SIG-M5 (cell line): ENCODE data around the gene NEMF.
A peak's percentile ranks its signal among the peaks of the same experiment; 100 is the strongest.
"Not testable (repeated sequence)": the region's sequence is repeated elsewhere in the genome, so short reads cannot be mapped to it uniquely, and the experiment has no call there.

ENCODE experiments used
- DNase-seq: peaks from one replicate; lab custom pipeline; 2025; lab: John Stamatoyannopoulos, UW

NEMF gene, protein sequence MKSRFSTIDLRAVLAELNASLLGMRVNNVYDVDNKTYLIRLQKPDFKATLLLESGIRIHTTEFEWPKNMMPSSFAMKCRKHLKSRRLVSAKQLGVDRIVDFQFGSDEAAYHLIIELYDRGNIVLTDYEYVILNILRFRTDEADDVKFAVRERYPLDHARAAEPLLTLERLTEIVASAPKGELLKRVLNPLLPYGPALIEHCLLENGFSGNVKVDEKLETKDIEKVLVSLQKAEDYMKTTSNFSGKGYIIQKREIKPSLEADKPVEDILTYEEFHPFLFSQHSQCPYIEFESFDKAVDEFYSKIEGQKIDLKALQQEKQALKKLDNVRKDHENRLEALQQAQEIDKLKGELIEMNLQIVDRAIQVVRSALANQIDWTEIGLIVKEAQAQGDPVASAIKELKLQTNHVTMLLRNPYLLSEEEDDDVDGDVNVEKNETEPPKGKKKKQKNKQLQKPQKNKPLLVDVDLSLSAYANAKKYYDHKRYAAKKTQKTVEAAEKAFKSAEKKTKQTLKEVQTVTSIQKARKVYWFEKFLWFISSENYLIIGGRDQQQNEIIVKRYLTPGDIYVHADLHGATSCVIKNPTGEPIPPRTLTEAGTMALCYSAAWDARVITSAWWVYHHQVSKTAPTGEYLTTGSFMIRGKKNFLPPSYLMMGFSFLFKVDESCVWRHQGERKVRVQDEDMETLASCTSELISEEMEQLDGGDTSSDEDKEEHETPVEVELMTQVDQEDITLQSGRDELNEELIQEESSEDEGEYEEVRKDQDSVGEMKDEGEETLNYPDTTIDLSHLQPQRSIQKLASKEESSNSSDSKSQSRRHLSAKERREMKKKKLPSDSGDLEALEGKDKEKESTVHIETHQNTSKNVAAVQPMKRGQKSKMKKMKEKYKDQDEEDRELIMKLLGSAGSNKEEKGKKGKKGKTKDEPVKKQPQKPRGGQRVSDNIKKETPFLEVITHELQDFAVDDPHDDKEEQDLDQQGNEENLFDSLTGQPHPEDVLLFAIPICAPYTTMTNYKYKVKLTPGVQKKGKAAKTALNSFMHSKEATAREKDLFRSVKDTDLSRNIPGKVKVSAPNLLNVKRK

DNA sequence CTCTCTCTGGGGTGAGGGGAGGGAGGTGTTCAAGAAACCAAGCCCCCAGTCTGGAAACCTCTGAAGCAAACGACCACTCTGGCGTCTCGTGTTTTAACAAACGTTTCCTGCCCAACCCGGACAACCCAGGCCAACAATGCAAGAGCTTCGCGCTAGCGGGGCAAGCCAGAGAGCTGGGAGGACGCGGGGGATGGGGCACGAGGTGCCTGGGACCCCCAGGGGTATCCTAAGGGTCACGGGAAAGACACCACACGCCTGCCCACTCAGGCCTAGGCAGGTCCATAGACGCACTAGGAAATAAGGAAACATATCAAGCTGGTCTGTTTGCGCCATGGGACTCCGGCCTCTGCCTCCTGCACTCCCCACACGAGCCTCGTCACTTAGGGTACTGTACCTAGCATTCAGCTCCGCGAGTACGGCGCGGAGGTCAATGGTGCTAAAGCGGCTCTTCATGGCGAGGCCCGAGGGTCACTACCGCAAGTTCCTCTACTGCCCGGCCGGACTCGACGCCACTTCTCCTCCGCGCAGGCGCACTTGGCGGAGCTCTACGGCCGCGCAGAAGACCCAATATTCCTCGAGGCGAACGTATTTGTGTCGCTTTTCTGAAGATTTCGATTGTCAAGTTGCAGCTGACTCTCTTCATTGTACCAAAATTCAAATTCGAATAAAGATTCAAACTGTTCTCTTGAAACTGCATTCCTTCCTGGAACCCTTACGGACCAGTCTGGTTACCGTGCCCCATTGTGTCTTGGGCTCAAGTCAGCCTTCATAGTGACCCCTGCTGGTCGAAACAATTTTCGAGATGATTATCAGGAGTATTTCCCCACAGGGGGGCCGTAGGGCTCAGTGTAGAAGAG lies at the start of gene NEMF:
Gene NEMF, minus strand, starts transcription at position 488 of the 857 bp plus-strand sequence. Its CDS starts 35 bp downstream, at position 453.
- no peak for DNase-seq

DNA sequence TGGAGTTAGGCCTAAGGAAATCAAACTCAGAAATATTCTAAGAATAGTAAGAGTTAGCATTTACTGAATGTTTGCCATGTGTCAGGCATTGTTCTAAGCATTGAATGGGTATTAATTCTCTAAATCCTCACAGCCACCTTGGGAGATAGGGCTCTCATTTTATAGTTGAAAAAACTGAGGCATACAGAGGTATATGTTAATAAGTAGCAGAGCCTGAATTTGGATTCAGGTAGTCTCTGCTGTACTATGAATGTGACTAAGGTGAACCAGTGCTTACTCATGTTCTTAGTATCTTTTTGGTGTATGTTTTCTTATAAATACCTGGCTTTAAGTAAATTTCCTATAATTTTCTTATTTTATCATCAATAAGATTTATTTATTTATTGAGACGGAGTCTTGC lies 48.4 kb upstream of the NEMF start:
- no peak for DNase-seq

- no peak for DNase-seq
Measured at GRCh38 chr14:49898485-49898884, 45.9 kb upstream of the NEMF start.

DNA sequence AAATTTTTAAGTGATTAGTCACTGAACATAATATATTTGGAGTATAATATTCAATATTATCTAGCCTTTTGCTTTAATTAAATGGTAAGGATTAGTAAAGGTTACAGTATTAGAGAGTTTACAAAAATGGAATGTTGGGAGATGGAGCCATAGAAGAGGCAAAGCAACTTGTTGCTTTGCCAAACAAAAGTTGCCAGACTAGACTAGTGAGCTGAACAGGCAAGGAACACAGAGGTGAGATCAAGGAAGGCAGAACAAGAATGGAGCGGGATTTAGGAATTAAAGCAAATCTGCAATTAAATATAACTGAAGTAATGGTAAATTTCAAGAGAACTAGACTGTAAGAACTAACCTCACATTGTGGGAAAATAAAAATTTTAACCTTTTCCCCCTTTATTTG lies 45.4 kb upstream of the NEMF start:
- DNase-seq: no peak

GRCh38 chr14:49897414-49897813 lies 44.8 kb upstream of the NEMF start:
- DNase-seq: no peak

GRCh38 chr14:49896966-49897365 lies 44.4 kb upstream of the NEMF start:
- DNase-seq: no peak

DNA sequence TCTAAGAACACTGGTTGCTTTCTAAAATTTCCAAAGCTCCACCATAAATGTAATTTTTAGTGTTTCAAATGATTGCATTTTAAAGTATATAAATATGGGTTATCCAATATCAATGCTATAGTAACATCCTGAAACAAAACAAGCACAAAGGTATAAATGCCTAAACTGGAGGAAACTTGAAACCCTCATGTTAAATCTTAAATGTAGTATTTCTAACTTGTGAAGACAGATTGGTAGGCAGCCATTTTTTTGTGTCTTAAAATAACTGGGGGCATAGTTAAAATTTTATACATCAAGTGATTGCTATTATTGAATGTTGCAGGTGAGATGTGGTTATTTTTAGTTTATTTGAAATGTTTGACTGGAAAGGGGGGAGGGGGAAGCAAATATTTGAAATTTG lies 43.7 kb upstream of the NEMF start:
- not testable (repeated sequence) for DNase-seq

- DNase-seq: no peak
Measured at GRCh38 chr14:49895480-49895879, 42.9 kb upstream of the NEMF start.

- not testable (repeated sequence) for DNase-seq
Measured at GRCh38 chr14:49894214-49895107, 41.9 kb upstream of the NEMF start.

DNA sequence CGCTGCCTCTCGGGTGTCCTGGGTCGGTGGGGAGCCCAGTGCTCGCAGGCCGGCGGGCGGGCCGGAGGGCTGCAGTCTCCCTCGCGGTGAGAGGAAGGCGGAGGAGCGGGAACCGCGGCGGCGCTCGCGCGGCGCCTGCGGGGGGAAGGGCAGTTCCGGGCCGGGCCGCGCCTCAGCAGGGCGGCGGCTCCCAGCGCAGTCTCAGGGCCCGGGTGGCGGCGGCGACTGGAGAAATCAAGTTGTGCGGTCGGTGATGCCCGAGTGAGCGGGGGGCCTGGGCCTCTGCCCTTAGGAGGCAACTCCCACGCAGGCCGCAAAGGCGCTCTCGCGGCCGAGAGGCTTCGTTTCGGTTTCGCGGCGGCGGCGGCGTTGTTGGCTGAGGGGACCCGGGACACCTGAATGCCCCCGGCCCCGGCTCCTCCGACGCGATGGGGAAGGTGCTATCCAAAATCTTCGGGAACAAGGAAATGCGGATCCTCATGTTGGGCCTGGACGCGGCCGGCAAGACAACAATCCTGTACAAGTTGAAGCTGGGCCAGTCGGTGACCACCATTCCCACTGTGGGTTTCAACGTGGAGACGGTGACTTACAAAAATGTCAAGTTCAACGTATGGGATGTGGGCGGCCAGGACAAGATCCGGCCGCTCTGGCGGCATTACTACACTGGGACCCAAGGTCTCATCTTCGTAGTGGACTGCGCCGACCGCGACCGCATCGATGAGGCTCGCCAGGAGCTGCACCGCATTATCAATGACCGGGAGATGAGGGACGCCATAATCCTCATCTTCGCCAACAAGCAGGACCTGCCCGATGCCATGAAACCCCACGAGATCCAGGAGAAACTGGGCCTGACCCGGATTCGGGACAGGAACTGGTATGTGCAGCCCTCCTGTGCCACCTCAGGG lies 41.0 kb upstream of the NEMF start:
- no peak for DNase-seq

DNA sequence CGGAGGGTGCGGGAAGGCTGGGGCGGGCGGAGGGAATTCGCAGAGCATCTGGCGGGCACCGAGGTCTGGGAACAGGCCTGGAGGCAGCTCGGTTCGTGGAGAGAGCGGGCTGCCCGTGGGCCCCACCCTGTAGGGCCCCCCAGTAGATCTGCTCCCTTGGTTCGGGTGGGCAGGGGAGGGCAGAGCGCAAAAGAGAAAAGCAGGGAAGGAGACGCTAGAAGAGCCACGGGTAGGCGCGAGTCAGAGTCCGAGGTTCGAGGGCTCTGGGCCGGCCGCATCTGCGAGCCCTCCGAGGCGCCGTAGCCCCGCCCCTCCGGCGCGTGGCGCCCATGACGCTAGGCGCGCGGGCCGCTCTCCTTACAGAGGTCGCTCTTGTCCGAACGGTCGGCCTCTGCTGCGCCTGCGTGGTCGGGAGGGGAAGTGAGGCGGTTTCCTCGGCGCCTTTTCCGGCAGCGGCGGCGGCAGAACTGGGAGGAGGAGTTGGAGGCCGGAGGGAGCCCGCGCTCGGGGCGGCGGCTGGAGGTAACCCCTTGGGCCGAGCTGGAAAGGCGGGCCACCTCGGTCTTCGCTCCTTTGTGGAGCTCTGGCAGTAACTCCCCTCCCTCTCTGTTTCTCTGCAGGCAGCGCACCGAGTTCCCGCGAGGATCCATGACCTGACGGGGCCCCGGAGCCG lies 40.2 kb upstream of the NEMF start, which contains the start of gene ARF6:
Gene ARF6, plus strand, starts transcription at position 447 of the 673 bp plus-strand sequence. CDS start 655 bp downstream, outside the sequence.
- peak; percentile 81 for DNase-seq

DNA sequence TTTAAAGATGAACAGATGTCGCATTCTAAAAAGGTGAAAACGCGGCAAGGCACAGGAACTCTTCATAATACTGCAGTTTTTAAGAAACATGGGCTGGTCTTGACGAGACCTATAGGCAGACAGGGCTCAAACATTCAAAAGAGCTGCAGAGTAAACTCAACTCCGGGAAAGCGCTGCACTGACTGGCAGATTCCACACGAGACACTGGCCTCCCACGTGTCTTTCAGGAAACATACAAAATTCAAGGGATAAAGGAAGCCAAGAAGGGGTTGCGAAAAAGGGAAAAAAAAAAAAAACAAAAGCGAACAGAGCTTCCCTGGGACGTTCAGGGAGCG lies 39.7 kb upstream of the NEMF start:
- DNase-seq: no peak

DNA sequence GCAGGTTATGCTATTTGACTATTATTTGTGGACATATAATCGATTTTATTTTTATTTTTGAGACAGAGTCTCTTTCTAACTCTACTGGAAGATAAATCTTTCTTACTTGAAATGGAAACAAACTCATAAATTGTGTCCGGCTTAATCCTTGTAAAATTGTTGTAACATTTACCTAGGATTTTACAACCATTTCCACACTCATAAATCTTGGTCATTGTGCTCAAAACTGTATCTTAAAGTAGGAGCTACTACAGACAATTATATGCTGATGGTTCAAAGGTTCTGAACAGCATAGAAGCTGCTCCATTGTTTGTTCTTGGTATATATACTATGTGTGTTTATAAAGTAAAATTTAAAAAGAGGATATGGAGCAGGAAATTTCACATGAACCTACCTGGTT lies 35.7 kb upstream of the NEMF start:
- DNase-seq: no peak

- no peak for DNase-seq
Measured at GRCh38 chr14:49886523-49886922, 33.9 kb upstream of the NEMF start.

DNA sequence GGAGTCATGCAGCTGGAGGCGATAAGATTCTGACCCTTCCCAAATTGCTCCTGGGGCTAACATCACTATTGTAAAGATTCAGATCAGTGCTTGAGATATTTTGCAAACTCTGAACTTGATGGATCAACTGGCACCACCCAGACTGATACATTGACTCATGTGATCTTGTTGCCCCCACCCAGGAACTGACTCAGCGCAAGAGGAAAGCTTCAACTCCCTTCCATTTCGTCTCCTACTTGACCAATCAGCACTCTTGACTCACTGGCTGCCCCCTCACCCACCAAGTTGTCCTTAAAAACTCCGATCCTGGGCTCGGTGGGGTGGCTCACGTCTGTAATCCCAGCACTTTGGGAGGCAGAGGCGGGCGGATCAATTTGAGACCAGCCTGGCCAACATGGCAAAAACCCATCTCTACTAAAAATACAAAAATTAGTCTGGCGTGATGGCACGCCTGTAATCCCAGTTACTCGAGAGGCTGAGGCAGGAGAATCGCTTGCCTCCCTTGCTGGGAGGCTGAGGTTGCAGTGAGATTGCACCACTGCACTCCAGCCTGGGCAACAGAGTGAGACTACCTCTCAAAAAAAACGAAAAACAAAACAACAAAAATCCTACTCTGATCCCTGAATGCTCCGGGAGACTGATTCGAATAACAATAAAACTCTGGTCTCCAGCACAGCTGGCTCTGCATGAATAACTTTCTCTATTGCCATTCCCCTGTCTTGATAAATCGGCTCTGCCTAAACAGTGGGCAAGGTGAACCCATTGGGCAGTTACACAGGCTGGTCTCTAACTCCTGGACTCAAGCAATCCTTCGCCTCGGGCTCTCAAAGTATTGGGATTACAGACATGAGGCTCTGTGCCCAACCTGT lies 30.5 kb upstream of the NEMF start:
- no peak for DNase-seq

GRCh38 chr14:49881350-49882001 lies 28.9 kb upstream of the NEMF start:
- DNase-seq: no peak

GRCh38 chr14:49880267-49881064 lies 27.9 kb upstream of the NEMF start:
- no peak for DNase-seq
